T-helper 1 cell treated with Interleukin-12 subunit alpha and Interleukin-12 subunit beta and Interleukin-4 antibody, amounts not matched to agents 30 μg/mL and 1 μg/mL, for 36 hours (primary cell): ENCODE measurements around the gene PRKCQ.
A peak's percentile ranks its signal among the peaks of the same experiment; 100 is the strongest.

Experiments
- H3K27ac Mint-ChIP-seq: one replicate; pipeline ENCODE4 v1.8.0; 2021; ENCODE audit warnings: mild to moderate bottlenecking, mixed read lengths
- H3K27me3 Mint-ChIP-seq: one replicate; pipeline ENCODE4 v1.8.0; 2021; ENCODE audit warnings: low read depth, mixed read lengths
- H3K36me3 Mint-ChIP-seq: one replicate; pipeline ENCODE4 v1.8.0; 2021; ENCODE audit warnings: low read depth, mixed read lengths
- H3K4me1 Mint-ChIP-seq: one replicate; pipeline ENCODE4 v1.8.0; 2021; ENCODE audit warnings: low read depth, mixed read lengths
- H3K4me3 Mint-ChIP-seq: one replicate; pipeline ENCODE4 v1.8.0; 2021; ENCODE audit warnings: mild to moderate bottlenecking, moderate library complexity, mixed read lengths
- H3K9me3 Mint-ChIP-seq: one replicate; pipeline ENCODE4 v1.8.0; 2021; ENCODE audit warnings: mixed read lengths

Gene PRKCQ

DNA sequence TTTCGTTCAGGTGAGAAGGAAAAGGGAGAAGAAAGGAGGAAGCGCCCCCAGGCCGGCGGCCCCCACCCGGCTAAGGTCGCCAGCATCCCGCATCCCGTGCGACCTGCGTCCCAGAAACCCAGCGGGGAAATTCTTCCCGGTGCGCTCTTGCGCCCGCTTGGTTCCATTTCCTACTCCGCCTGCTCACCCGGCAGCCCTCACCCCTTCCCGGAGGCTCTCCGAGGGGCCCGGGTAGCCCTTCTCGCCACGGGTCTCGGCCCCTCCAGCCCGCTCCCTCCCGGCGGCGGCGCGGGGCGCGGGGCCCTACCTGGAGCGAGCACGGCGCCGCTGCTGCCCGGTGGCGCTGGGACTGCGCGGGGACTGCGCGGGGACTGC lies at the start of gene PRKCQ:
Gene PRKCQ, minus strand, starts transcription at position 373 of the 375 bp plus-strand sequence. CDS start 65,141 bp downstream, outside the sequence.
- Mint-ChIP-seq H3K9me3 (no peaks in the 10 kb centered on the region), H3K4me3 (peak within 1 kb of the TSS; percentile 94), H3K36me3 (peaks cover 48% of the 10 kb centered on the region), H3K4me1 (peaks cover 51% of the 10 kb centered on the region), H3K27ac (peak within 1 kb of the TSS; percentile 96), H3K27me3 (no peaks in the 10 kb centered on the region)

DNA sequence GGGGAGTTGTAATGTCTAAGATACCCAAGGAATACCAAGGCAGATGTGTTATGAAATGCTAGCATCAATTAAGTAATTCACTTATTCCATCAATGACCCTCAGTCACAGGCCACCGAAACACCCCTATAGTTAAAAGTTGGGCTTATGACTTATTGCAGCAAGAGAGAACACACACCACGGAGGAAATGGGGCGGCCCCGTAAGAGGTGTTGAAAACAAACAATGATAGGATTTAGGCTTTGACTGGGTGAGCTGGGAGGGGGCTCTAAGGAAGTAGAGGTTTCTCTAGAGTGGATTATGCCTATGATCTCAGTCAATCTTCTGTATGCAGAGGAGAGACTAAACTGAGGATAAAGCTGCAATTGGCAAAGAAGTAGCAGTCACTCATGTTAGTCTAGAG lies 45.4 kb upstream of the PRKCQ start:
- H3K36me3 Mint-ChIP-seq: peaks cover 18% of the 10 kb centered on the region
- no peaks in the 10 kb centered on the region for H3K9me3 Mint-ChIP-seq
- no peak overlapping the region for H3K27ac Mint-ChIP-seq
- no peak overlapping the region for H3K4me3 Mint-ChIP-seq
- no peaks in the 10 kb centered on the region for H3K27me3 Mint-ChIP-seq
- H3K4me1 Mint-ChIP-seq: peaks cover 4% of the 10 kb centered on the region

DNA sequence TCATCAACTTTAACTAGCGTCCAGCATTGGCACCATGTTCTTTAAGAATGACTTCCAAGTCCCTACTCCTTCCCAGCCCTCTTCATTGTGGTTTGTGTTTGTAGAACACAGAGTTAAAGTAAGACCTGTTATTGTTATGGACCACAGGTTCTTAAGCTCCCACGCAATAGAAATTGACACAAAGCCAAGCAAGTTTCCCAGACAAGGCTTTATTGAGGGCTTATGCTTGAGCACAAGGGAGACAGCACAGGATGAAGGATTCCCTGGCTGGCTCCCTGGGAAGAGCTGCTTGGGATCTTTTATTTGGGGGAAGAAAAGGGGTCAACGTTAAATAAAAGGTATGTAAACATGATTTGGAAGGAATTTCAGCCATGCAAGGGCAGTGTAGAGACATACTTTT lies 44.3 kb upstream of the PRKCQ start:
- Mint-ChIP-seq H3K9me3 (no peaks in the 10 kb centered on the region), H3K36me3 (peaks cover 26% of the 10 kb centered on the region), H3K27ac (no peak overlapping the region), H3K27me3 (no peaks in the 10 kb centered on the region), H3K4me1 (peaks cover 4% of the 10 kb centered on the region), H3K4me3 (no peak overlapping the region)

DNA sequence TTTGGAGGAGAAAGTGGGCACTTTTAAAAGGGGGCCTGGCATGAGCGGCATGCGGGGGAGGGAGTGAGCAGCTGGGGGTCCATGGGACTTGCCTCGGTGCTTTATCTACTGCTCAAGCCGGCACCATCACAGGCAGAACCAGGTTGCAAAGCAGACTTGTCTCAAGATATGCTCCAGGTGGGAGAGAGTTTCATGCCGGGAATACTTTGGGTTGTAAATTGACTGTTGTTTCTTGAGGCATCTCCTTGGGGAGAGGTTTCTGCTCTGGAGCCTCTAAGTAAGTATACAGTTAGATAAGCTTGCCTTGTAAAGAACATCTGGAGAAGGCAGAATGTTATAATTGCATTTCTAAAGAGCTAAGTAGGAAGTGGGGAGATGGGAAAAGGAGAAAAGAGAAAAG lies 42.8 kb upstream of the PRKCQ start:
- Mint-ChIP-seq H3K27me3 (no peaks in the 10 kb centered on the region), H3K4me1 (peaks cover 6% of the 10 kb centered on the region), H3K27ac (no peak overlapping the region), H3K4me3 (no peak overlapping the region), H3K36me3 (peaks cover 30% of the 10 kb centered on the region), H3K9me3 (no peaks in the 10 kb centered on the region)

DNA sequence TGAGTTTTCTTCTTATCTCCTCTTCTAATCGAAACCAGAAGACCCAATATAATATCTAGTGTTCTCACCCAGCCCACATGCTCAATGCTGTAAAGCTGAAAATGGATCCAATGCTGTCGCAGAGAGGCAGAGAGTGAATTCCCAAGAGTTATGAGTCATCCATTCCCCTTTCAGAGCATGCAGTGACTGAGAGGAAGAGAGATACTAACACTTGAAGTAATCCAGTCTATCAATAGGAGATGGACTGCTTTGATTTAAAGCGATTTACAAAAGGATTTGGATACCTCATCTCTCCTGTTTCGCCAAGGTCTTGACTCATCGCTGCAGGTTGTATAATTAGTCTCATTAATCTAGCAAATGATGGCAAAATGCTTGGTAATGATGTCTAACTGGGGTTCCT lies 41.5 kb upstream of the PRKCQ start:
- Mint-ChIP-seq H3K27ac (no peak overlapping the region), H3K36me3 (peaks cover 30% of the 10 kb centered on the region), H3K4me1 (peaks cover 17% of the 10 kb centered on the region), H3K27me3 (no peaks in the 10 kb centered on the region), H3K9me3 (no peaks in the 10 kb centered on the region), H3K4me3 (no peak overlapping the region)

DNA sequence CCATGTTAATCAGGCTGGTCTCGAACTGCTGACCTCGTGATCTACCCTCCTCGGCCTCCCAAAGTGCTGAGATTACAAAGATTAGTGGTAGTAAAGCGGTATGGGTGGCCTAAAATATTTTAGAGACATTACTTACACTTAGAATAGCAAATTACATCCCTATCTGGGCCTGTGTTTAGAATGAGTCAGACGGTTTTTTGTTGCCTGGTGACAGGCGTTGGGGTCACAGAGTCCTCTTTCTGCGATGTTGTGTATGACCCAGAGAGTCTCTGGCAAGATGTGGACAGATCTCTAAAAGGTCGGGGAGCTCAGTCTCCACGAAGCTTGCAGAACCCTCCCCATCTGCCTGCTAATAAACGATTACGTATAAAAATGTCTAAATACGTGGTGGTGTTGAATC lies 39.6 kb upstream of the PRKCQ start:
- Mint-ChIP-seq H3K36me3 (peaks cover 35% of the 10 kb centered on the region), H3K4me3 (no peak overlapping the region), H3K9me3 (peaks cover 5% of the 10 kb centered on the region), H3K4me1 (peaks cover 28% of the 10 kb centered on the region), H3K27me3 (no peaks in the 10 kb centered on the region), H3K27ac (no peak overlapping the region)

DNA sequence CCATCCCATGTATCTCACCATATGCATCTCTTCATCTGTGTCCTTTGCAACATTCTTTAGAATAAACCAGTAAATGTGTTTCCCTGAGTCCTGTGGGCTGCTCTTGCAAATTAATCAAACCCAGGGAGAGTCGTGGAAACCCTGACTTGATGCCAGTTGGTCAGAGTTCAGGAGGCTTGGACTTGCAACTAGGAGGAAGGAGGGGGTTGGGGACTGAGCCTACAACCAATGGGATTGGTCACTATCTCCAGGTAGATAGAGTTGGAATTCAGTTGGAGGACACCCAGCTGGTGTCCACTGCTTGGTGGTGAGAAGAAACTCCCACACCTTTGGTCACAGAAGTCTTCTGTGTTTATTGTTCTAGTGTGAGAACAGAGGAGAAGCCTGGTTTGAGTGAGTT lies 38.3 kb upstream of the PRKCQ start:
- Mint-ChIP-seq H3K9me3 (peaks cover 14% of the 10 kb centered on the region), H3K36me3 (peaks cover 43% of the 10 kb centered on the region), H3K27ac (no peak overlapping the region), H3K27me3 (no peaks in the 10 kb centered on the region), H3K4me3 (no peak overlapping the region), H3K4me1 (peaks cover 29% of the 10 kb centered on the region)

DNA sequence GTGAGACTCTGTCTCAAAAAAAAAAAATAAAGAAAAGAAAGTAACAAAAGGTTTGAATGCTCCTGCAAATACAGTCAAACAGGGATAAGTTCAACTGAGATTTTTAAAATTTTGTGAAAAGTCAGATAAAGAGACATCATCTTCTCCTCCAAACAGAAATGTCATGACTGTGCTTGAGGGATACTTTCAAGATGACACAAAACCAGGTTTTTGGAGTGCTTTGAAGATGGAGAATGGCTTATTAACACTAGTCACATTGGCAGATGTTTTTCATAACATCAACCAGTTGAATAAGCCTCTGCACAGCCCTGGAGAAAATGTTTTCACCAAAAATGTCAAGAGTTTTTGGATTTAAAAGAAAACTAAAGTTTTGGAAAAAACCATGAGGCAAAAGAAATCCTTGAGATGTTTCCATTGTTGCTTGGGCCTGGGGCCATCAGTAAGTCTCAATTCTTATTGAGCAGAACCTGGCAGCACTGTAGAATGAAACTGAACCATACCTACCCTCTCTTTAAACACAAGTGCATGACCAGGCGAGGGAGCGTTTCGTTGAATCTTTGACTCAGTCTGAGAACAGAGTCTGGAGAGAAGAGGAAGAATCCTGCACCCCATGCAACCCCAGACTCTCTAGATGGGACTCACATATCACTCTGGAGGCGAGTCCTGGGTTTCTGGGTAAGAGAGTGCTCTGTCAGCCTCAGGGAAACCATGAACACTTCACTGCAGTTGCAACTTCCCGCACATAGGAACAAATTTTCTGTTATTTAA lies 37.4 kb upstream of the PRKCQ start:
- no peak overlapping the region for H3K4me3 Mint-ChIP-seq
- H3K4me1 Mint-ChIP-seq: peaks cover 35% of the 10 kb centered on the region
- H3K36me3 Mint-ChIP-seq: peaks cover 50% of the 10 kb centered on the region
- peak overlapping the region; percentile 62 for H3K27ac Mint-ChIP-seq
- no peaks in the 10 kb centered on the region for H3K27me3 Mint-ChIP-seq
- peaks cover 23% of the 10 kb centered on the region for H3K9me3 Mint-ChIP-seq

DNA sequence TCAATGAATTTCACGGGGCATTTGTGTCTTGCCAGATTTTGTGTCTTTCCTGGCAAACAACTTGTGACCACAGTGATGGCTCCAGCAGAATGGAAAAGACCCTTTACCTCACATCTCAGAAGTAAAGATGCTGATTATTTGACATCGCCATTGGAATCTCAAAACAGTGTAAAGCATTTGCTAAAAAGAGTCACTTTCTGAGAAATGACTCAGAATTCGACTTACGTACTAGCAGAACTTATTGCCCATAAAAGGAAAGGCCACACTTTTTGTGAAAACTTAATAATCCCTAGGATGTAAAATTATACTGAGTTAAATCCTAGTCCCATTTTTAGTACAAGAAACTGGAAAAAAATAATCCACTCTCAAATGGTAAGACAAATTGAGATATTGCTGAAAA lies 35.9 kb upstream of the PRKCQ start:
- H3K4me3 Mint-ChIP-seq: peak overlapping the region; percentile 23
- peaks cover 49% of the 10 kb centered on the region for H3K36me3 Mint-ChIP-seq
- peak overlapping the region; percentile 74 for H3K27ac Mint-ChIP-seq
- H3K9me3 Mint-ChIP-seq: peaks cover 24% of the 10 kb centered on the region
- H3K4me1 Mint-ChIP-seq: peaks cover 49% of the 10 kb centered on the region
- no peaks in the 10 kb centered on the region for H3K27me3 Mint-ChIP-seq

DNA sequence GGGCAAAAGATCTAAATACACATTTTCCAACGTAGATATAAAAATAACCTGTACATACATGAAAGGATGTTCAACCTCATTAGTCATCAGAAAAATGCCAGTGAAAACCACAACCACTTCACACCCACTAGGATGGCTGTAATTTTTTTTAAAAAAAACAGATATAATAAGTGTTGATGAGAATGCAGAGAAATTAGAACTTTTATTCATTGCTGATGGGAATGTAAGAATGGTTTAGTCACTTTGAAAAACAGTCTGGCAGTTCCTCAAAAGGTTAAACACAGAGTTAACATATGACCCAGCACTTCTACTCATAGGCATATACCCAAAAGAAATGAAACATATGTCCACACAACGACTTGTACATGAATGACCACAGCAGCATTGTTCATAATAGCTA lies 32.3 kb upstream of the PRKCQ start:
- Mint-ChIP-seq H3K4me1 (peaks cover 68% of the 10 kb centered on the region), H3K27me3 (no peaks in the 10 kb centered on the region), H3K27ac (peak overlapping the region; percentile 72), H3K9me3 (peaks cover 32% of the 10 kb centered on the region), H3K36me3 (peaks cover 54% of the 10 kb centered on the region), H3K4me3 (peak overlapping the region; percentile 36)

DNA sequence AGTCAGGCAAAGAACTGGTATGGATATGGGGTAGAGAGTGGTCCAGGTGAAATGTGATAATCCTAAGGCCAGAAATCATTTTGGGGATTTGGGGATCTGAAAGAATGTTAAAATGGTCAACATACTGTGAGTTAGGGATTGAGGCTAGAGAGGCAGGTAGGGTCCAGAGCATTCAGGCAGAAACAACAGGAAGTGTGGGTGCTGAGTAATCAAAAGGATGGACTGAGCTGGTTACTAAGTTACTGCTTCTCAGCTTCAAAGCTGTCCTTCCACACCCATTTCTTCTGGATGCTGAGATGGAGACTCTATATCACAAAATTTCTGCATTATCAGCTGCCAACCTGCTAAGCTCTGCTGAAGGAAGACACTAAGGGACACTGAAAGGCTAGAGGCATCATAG lies 30.6 kb upstream of the PRKCQ start:
- Mint-ChIP-seq H3K27me3 (no peaks in the 10 kb centered on the region), H3K4me1 (peaks cover 67% of the 10 kb centered on the region), H3K36me3 (peaks cover 56% of the 10 kb centered on the region), H3K4me3 (peak overlapping the region; percentile 32), H3K9me3 (peaks cover 35% of the 10 kb centered on the region), H3K27ac (peak overlapping the region; percentile 84)

DNA sequence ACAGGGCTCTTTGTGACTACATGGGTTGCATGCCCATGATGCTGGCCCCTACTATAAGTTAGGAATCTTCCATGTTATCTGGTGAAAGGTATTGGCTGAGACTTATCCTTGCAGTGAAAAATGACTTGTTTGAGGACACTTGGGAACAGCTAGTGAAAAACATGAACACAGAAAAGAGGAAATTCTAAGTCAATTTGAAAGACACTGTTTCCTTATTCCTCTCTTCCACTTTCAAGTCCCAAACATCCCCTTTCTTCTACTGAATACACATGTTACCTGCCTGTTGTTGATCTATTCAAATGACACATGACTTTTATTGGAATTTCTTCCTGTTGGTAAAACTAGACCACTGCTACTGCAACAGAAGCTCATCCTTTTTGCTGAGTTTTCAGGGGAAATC lies 29.5 kb upstream of the PRKCQ start:
- H3K4me3 Mint-ChIP-seq: no peak overlapping the region
- peaks cover 29% of the 10 kb centered on the region for H3K9me3 Mint-ChIP-seq
- no peaks in the 10 kb centered on the region for H3K27me3 Mint-ChIP-seq
- peaks cover 56% of the 10 kb centered on the region for H3K36me3 Mint-ChIP-seq
- H3K4me1 Mint-ChIP-seq: peaks cover 61% of the 10 kb centered on the region
- peak overlapping the region; percentile 84 for H3K27ac Mint-ChIP-seq

DNA sequence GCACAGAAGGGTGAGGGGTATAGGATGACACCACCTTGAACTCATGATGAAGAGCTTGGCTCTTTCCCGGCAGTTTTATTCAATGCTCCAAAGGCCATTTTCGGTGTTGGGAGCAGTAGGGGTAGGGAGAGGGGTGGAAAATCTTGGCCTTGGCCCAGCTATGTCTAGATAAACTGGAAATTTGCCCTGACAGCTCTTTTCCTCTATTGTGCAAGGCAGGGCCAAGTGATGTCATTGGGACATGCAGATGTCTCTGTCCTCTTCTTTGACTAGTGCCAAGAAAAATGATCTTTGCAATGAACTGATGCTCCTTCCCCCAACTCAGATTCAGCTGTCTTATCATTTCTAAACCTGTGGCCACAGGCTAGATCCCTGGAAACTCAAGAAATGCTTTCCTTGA lies 27.7 kb upstream of the PRKCQ start:
- Mint-ChIP-seq H3K4me1 (peaks cover 62% of the 10 kb centered on the region), H3K4me3 (no peak overlapping the region)

DNA sequence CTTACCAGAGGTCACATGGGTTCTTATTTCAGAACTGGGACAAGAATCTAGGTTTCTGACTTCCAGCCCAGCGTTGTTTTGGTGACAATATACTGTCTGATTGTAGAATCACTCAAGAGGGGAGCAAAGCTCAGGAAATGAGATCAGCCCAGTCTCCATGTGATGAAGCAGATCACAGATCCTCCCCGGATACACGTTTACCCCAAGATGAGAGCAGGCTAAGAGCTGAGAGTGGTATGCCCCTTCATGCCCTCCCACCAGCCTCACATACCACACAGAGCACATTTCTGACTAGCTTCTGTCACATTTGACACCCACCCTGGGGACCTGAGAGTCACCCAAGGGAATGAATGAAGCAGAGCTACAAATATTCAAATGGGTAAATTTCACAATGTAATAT lies 27.1 kb upstream of the PRKCQ start:
- Mint-ChIP-seq H3K4me1 (peaks cover 60% of the 10 kb centered on the region), H3K9me3 (peaks cover 11% of the 10 kb centered on the region), H3K4me3 (peak overlapping the region; percentile 44), H3K36me3 (peaks cover 44% of the 10 kb centered on the region), H3K27ac (peak overlapping the region; percentile 88), H3K27me3 (no peaks in the 10 kb centered on the region)

More for the DNA sequence above, 27.7 kb upstream of the PRKCQ start:
- peak overlapping the region; percentile 88 for H3K27ac Mint-ChIP-seq
- no peaks in the 10 kb centered on the region for H3K27me3 Mint-ChIP-seq
- peaks cover 15% of the 10 kb centered on the region for H3K9me3 Mint-ChIP-seq
- peaks cover 48% of the 10 kb centered on the region for H3K36me3 Mint-ChIP-seq

DNA sequence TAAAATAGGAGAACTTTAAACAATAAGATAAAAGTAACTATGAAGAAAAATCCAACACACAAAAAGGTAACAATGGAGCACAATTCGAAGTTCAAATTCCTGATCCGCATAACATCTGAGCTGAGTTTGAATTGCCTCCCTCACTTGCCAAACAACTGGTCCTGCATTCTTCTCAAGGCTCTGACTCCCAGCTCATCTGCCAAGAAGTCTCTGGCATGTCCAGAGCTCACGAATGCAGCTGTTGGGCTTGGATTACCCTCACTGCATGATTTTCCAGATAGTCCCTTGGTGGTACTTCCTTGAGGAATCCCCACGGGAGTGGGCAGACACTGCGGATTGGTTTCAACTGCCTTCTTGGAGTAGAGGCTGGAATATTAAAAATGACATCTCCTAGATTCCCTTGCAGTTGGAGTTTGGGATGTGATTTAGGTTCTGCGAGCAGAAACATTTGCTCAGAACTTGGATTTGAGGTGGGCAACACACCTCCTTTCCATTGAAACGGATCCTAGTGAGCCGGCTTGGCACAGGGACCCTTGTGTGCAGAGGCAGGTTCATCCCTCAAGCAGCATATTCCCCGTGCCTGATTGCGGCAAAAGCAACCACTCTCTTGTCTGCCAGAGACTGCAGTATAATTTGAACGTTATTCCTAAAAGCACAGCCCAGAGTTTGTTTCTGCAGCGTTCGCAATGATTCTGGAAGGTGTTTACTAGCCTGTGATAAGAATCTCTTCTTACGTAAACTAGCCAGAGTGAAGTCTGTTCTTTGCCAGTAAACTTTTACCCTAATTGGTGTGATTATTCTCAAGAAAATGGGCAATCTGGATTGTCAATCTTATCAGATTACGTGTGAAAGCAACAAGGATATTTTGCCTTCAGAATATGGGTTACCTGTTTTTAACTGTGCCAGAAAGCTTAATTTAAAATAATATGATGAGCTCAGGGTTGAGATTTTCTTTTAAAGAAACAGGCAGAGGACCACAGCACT lies 23.4 kb upstream of the PRKCQ start:
- H3K4me1 Mint-ChIP-seq: peaks cover 63% of the 10 kb centered on the region
- H3K9me3 Mint-ChIP-seq: peaks cover 19% of the 10 kb centered on the region
- H3K27ac Mint-ChIP-seq: no peak overlapping the region
- H3K27me3 Mint-ChIP-seq: no peaks in the 10 kb centered on the region
- no peak overlapping the region for H3K4me3 Mint-ChIP-seq
- H3K36me3 Mint-ChIP-seq: peaks cover 50% of the 10 kb centered on the region
